Spleen (tissue), 11 donors: ENCODE measurements around the gene SSBP4. TPM values are rescaled to one million over a fixed set of nuclear protein-coding genes. Genes with fewer than 3 reads are reported as not detected.

Experiments used
- DNase-seq: peaks from one replicate; pipeline ENCODE4 v3.0.0-alpha.2; 2020
- H3K27ac ChIP-seq, 8 donors: fragments of 200-600 bp; sonication (generic) in 7 of 8; 1 replicate in 4 of 8; 2 replicates in 4 of 8; pipeline versions ENCODE4 v1.5.0 to v1.8.0; 2016 to 2021; ENCODE audit warnings: inconsistent platforms in 4 of 8, mild to moderate bottlenecking in 4 of 8, moderate library complexity in 1 of 8
- H3K27me3 ChIP-seq, 7 donors: fragments of 200-600 bp; sonication (generic) in 6 of 7; replicated peaks in 1 of 7; 1 replicate in 4 of 7; 2 replicates in 3 of 7; pipeline versions ENCODE4 v1.5.0 to v1.8.0; 2016 to 2021; ENCODE audit warnings: inconsistent platforms in 3 of 7, mild to moderate bottlenecking in 1 of 7
- H3K36me3 ChIP-seq, 6 donors: fragments of 200-600 bp; sonication (generic) in 5 of 6; 1 replicate in 4 of 6; 2 replicates in 2 of 6; pipeline versions ENCODE4 v1.5.0 to v1.8.0; 2016 to 2021; ENCODE audit warnings: inconsistent platforms in 2 of 6
- H3K4me1 ChIP-seq, 6 donors: fragments of 200-600 bp; sonication (generic) in 5 of 6; 1 replicate in 3 of 6; 2 replicates in 3 of 6; pipeline versions ENCODE4 v1.5.0 to v1.8.0; 2016 to 2021; ENCODE audit warnings: inconsistent platforms in 3 of 6
- H3K4me3 ChIP-seq, 8 donors: fragments of 200-600 bp; sonication (generic) in 7 of 8; 1 replicate in 4 of 8; 2 replicates in 4 of 8; pipeline versions ENCODE4 v1.5.0 to v1.8.0; 2016 to 2021; ENCODE audit warnings: inconsistent platforms in 4 of 8, mild to moderate bottlenecking in 4 of 8, moderate library complexity in 2 of 8
- H3K9me3 ChIP-seq, 8 donors: fragments of 200-600 bp; sonication (generic) in 7 of 8; 1 replicate in 4 of 8; 2 replicates in 4 of 8; pipeline versions ENCODE4 v1.5.0 to v1.8.0; 2016 to 2021; ENCODE audit warnings: inconsistent platforms in 4 of 8
- POLR2A ChIP-seq, 3 donors: fragments of 450-650 bp; IDR thresholded peaks; one replicate each; pipeline ENCODE4 v1.5.1; 2017; ENCODE audit warnings: antibody characterized with exemption in 3 of 3, mild to moderate bottlenecking in 1 of 3
- POLR2AphosphoS5 ChIP-seq, 3 donors: sonication (generic); formaldehyde crosslinking; IDR thresholded peaks; one replicate each; pipeline ENCODE4 v1.5.1; 2017; ENCODE audit warnings: antibody characterized with exemption in 3 of 3
- WGBS, 5 donors: extraction: QIAGEN DNeasy Blood & Tissue Kit in 3 of 5; methylation state at CpG; one replicate each; pipeline versions ENCODE4 v1.1.5 to v1.1.7; 2013 to 2018; 5-methylcytosine and 5-hydroxymethylcytosine counted together
- intact Hi-C: fragments of 100-400 bp; cut with DNase I; formaldehyde crosslinking; loops from one replicate; pipeline ENCODE4 v1.15.0; 2023; ENCODE audit warnings: low total_unique reads
- polyA plus RNA-seq, 3 donors: library from polyadenylated mRNA; stranded (reverse); fragments of 200-250 nt; gene quantifications; one replicate each; pipeline ENCODE4 v1.2.1, GENCODE V29; 2013
- total RNA-seq, 7 donors: library from RNA; depleted of rRNA in 3 of 7; stranded (reverse); fragments of >200 nt in 3 of 7; fragmentation: NEBNext Ultra II Directional in 4 of 7; extraction: Animal tissue kit (Norgen Biotek cat#: 25700) in 4 of 7; gene quantifications; one replicate each; pipeline versions ENCODE4 v1.1.0 to v1.2.1, GENCODE V29; 2016 to 2021
- TF ChIP-seq, protein P1 (sequence below), 11 experiments: fragments of 200-600 bp in 7 of 11; fragments of 450-650 bp in 4 of 11; sonication (generic) in 4 of 11; IDR thresholded peaks in 8 of 11; conservative IDR thresholded peaks in 3 of 11; 1 replicate in 7 of 11; 2 replicates in 4 of 11; pipeline versions ENCODE4 v1.4.0 to v1.8.0; 2016 to 2021; ENCODE audit warnings: antibody characterized with exemption in 11 of 11, inconsistent platforms in 4 of 11, mild to moderate bottlenecking in 1 of 11
- donor health status: healthy with polysubstance abuse.
- donor health status: DM: no; HTN: no; CAD: no; lungs with moderate emphysema.
- donor health status: DM: no; HTN: no; CAD: no.
- donor health status: Bipolar disorder and iron deficiency.
- donor health status: healthy.
- donor health status: DM: no; HTN: no; CAD: no.
- donor health status: DM: yes; HTN: yes; CAD: no.

SSBP4 gene
- total and polyA plus RNA-seq, 10 donors, result 56.3 to 143 (median 88.6) TPM

DNA sequence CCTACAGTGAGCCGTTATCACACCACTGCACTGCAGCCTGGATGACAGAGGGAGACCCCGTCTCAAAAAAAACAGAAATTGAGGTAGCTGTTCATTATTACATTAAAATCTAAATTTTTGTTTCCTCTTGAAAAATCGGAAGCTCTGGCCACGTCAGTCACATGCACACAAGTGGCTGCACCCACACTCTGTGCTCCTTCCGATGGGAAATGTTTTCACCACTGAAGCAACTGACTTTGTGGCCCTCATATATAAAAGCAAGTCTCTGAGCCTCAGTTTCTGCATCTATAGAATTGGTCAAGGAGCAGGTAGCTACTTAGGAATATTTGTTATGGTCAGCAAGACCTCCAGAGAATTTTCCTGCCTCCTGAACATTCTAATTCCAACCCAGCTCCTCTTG lies 26.3 kb upstream of the SSBP4 start:
- Histone ChIP-seq H3K27ac (peak overlapping the region; percentile 48 to 92 (median 89)), H3K4me1 (peaks cover 27 to 100% (median 68%) of the 10 kb centered on the region in 6 donors), H3K4me3 (peak overlapping the region; percentile 9 to 70 (median 42)), H3K27me3 (peaks cover 0 to 19% (median 0%) of the 10 kb centered on the region in 7 donors), H3K36me3 (peaks cover 0 to 58% (median 6%) of the 10 kb centered on the region in 6 donors), H3K9me3 (peaks cover 0 to 5% (median 0%) of the 10 kb centered on the region in 8 donors)
- WGBS, 5 donors, result 19 to 45% (median 25%) methylated on average over 5 of the region's 5 CpGs
- intact Hi-C loops, result no loop called here
- DNase-seq, result no peak
- TF ChIP-seq POLR2A (IDR thresholded peaks at IDR 0.05), result no peak
- TF ChIP-seq POLR2AphosphoS5 (IDR thresholded peaks at IDR 0.05), result no peak
- TF ChIP-seq, protein P1, sequence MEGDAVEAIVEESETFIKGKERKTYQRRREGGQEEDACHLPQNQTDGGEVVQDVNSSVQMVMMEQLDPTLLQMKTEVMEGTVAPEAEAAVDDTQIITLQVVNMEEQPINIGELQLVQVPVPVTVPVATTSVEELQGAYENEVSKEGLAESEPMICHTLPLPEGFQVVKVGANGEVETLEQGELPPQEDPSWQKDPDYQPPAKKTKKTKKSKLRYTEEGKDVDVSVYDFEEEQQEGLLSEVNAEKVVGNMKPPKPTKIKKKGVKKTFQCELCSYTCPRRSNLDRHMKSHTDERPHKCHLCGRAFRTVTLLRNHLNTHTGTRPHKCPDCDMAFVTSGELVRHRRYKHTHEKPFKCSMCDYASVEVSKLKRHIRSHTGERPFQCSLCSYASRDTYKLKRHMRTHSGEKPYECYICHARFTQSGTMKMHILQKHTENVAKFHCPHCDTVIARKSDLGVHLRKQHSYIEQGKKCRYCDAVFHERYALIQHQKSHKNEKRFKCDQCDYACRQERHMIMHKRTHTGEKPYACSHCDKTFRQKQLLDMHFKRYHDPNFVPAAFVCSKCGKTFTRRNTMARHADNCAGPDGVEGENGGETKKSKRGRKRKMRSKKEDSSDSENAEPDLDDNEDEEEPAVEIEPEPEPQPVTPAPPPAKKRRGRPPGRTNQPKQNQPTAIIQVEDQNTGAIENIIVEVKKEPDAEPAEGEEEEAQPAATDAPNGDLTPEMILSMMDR (IDR thresholded peaks at IDR 0.05 in 8 of 11, conservative IDR thresholded peaks at IDR 0.05 in 3 of 11), result no peak

DNA sequence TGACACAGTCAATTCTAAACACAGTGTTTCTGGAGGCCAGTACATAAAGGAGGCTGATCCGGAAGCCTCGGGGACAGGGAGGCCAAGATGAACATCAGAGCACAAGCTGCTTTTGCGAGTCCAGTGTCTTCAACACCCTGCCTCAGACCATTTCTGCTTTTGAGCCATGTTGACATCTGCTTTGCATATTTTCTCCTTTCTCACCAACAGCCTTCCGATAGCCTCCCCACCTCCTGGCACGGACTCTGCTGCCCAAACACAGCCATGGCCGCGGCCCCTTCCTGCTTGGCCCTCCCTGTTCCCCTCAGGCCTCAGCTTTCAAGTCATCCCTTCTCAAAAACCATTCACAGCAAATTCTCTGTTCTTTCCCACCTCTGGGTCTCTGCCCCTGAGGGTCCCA lies 25.4 kb upstream of the SSBP4 start:
- H3K36me3 ChIP-seq, result peaks cover 0 to 58% (median 6%) of the 10 kb centered on the region in 6 donors
- peaks cover 0 to 5% (median 0%) of the 10 kb centered on the region in 8 donors for H3K9me3 ChIP-seq
- peak; percentile 92 for DNase-seq
- intact Hi-C loops, result no loop called here
- peak overlapping the region; percentile 48 to 92 (median 89) for H3K27ac ChIP-seq
- H3K4me1 ChIP-seq, result peaks cover 31 to 100% (median 68%) of the 10 kb centered on the region in 6 donors
- H3K27me3 ChIP-seq, result peaks cover 0 to 23% (median 0%) of the 10 kb centered on the region in 7 donors
- 25 to 40% (median 32%) methylated on average over 7 of the region's 7 CpGs for WGBS, 5 donors
- H3K4me3 ChIP-seq, result peak overlapping the region; percentile 2 to 70 (median 42)
- no peak for TF ChIP-seq POLR2A (IDR thresholded peaks at IDR 0.05)
- TF ChIP-seq POLR2AphosphoS5 (IDR thresholded peaks at IDR 0.05), result peak; percentile 66 to 78 (median 72)
- TF ChIP-seq, protein P1 (IDR thresholded peaks at IDR 0.05 in 8 of 11, conservative IDR thresholded peaks at IDR 0.05 in 3 of 11), result no peak

DNA sequence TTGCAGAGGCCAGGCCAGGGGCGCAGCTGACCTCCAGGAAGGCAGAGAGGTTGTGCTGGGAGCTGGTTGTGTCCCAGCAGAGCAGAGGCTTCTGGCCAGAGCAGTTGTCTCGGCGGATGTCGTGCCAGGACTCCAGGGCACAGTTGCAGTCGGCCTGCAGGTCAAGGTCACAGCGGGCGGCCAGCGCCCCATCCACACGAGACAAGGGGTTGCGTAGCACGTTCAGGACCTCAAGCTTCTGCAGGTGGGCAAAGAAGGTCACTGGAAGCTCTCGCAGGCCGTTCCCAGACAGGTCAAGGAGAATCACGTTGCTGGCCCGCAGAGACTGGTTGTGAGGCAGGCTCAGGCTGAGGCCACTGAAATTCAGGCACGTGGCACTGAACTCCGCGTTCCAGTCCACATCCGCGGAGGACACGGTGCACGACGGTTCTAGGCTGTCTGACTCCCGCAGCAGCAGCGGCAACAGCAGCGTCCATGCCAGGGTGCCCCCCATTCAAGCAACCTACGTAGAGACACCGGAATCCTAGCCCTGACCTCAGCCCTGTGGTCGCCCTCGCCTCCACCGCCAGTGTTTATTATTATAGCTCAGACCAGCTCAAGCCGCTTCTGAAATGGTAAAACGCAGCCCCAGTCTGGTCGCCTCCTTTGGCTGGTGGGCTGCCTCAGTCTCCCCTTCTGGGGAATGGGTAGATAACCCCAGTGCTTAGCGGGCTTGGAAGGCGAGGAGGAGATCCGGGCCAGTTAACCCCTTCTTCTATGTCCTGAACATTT lies 22.5 kb upstream of the SSBP4 start:
- H3K4me3 ChIP-seq, result peak overlapping the region; percentile 20 to 70 (median 54)
- peaks cover 0 to 23% (median 0%) of the 10 kb centered on the region in 7 donors for H3K27me3 ChIP-seq
- WGBS, 5 donors, result 44 to 71% (median 61%) methylated on average over 18 to 37 of the region's 37 CpGs
- intact Hi-C loops, result no loop called here
- peak; percentile 86 for DNase-seq
- no peaks in the 10 kb centered on the region for H3K9me3 ChIP-seq
- TF ChIP-seq POLR2AphosphoS5 (IDR thresholded peaks at IDR 0.05), result peak; percentile 59 to 83 (median 77)
- TF ChIP-seq POLR2A (IDR thresholded peaks at IDR 0.05), result no peak
- TF ChIP-seq, protein P1 (IDR thresholded peaks at IDR 0.05 in 8 of 11, conservative IDR thresholded peaks at IDR 0.05 in 3 of 11), result no peak
- peaks cover 24 to 100% (median 79%) of the 10 kb centered on the region in 6 donors for H3K4me1 ChIP-seq
- peaks cover 0 to 33% (median 1%) of the 10 kb centered on the region in 6 donors for H3K36me3 ChIP-seq
- peak overlapping the region; percentile 32 to 92 (median 86) for H3K27ac ChIP-seq
